SH-SY5Y (cell line): Measurements from ENCODE around the gene CSF1R.

Experiments used
- GATA2 ChIP-seq: IDR thresholded peaks from 2 replicates; pipeline ENCODE4 v1.6.1; 2011; ENCODE audit warnings: mild to moderate bottlenecking, low read depth, low read length
- GATA3 ChIP-seq: IDR thresholded peaks from 2 replicates; pipeline ENCODE4 v1.6.1; 2011; ENCODE audit warnings: low read depth, mild to moderate bottlenecking, low read length, moderate library complexity

Gene CSF1R

GRCh38 chr5:150124596-150124995 is 38.2 kb upstream of the CSF1R start:
- TF ChIP-seq GATA3: no peak
- no peak for TF ChIP-seq GATA2

GRCh38 chr5:150124111-150124557 is 37.8 kb upstream of the CSF1R start:
- TF ChIP-seq GATA3 (no peak), GATA2 (no peak)

- TF ChIP-seq GATA3 (no peak), GATA2 (no peak)
These were observed 37.2 kb upstream of the CSF1R start for GRCh38 chr5:150123542-150123941.

- TF ChIP-seq GATA2: no peak
- no peak for TF ChIP-seq GATA3
These were observed 36.5 kb upstream of the CSF1R start for GRCh38 chr5:150122536-150123481.

GRCh38 chr5:150122158-150122510 is 35.8 kb upstream of the CSF1R start:
- TF ChIP-seq GATA2 (no peak), GATA3 (no peak)

GRCh38 chr5:150121448-150122157 is 35.2 kb upstream of the CSF1R start:
- TF ChIP-seq GATA2 (no peak), GATA3 (no peak)

- TF ChIP-seq GATA2 (no peak), GATA3 (no peak)
These were observed 34.5 kb upstream of the CSF1R start for GRCh38 chr5:150120617-150121447.

GRCh38 chr5:150120062-150120441 is 33.7 kb upstream of the CSF1R start:
- TF ChIP-seq GATA2 (no peak), GATA3 (no peak)

- TF ChIP-seq GATA3: no peak
- TF ChIP-seq GATA2: no peak
These were observed 33.2 kb upstream of the CSF1R start for GRCh38 chr5:150119421-150120061.

- TF ChIP-seq GATA2 (no peak), GATA3 (no peak)
These were observed 32.3 kb upstream of the CSF1R start for GRCh38 chr5:150118561-150119229.

GRCh38 chr5:150117945-150118560 is 31.7 kb upstream of the CSF1R start:
- no peak for TF ChIP-seq GATA3
- no peak for TF ChIP-seq GATA2

- TF ChIP-seq GATA3 (no peak), GATA2 (no peak)
These were observed 30.5 kb upstream of the CSF1R start for GRCh38 chr5:150116667-150117400.
